ENCODE results near the gene ITGB5. TPM values are rescaled to one million over a fixed set of nuclear protein-coding genes. Genes with fewer than 3 reads are reported as not detected.

ITGB5 gene
- 66.1 and 81.9 TPM in 2 replicates for total RNA-seq
- long read RNA-seq, full-length matches to known transcripts = 5 of 24 reads
- long read RNA-seq, partial matches to known transcripts = 13 of 24 reads
- long read RNA-seq, other reads (novel, unspliced or antisense) = 6 of 24 reads

- Mint-ChIP-seq H3K4me3 (peak within 1 kb of the TSS; percentile 95), H3K27me3 (ENCODE audit: low read depth) (peaks cover 14% of the 10 kb centered on the region), H3K27ac (ENCODE audit: unreplicated experiment) (no peak within 1 kb of the TSS), H3K36me3 (ENCODE audit: low read depth) (no peaks in the 10 kb centered on the region), H3K4me1 (peaks cover 46% of the 10 kb centered on the region), H3K9me3 (no peaks in the 10 kb centered on the region)
- peak; percentile 69 for DNase-seq (ENCODE audit: low read depth, low spot score)
- TF ChIP-seq CTCF (conservative IDR thresholded peaks at IDR 0.05) = no peak
These were observed at the start of gene ITGB5 for GRCh38 chr3:124887177-124887931. TSS of gene ITGB5 (minus strand) at chr3:124887365. CDS start at chr3:124887000, 365 bp downstream.

DNA sequence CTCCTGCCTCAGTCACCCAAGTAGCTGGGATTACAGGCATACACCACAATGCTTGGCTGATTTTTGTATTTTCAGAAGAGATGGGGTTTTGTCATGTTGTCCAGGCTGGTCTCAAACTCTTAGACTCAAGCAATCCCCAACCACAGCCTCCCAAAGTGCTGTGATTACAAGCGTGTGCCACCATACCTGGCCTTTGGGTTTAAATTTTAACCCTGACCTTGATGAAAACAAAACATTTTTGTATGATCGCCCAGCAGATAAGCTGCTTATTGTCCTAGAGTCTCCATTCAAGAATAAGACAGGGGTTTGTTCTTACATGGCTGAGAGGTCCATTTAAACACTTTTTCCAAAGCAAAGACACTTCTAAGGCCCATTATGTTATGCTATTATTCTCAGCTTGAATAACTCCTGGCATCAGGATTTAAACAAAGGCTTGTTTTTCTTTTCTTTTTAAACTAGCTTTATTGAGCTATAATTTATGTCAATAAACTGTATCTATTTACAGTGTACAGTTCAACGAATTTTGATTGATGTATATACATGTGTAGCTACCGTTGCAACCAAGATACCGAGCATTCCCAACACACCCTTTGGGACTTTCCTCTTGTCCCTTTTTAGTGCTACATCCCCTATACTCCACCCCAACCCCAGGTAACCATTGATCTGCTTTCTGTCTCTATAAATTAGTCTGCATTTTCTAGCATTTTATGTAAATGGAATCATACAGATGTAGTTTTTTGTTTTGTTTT is 48.8 kb upstream of the ITGB5 start:
- TF ChIP-seq CTCF (conservative IDR thresholded peaks at IDR 0.05) = no peak
- H3K27ac Mint-ChIP-seq (ENCODE audit: unreplicated experiment) = no peak overlapping the region

GRCh38 chr3:124935264-124935663 is 48.1 kb upstream of the ITGB5 start:
- Mint-ChIP-seq H3K4me1 (peaks cover 6% of the 10 kb centered on the region), H3K36me3 (ENCODE audit: low read depth) (no peaks in the 10 kb centered on the region), H3K27me3 (ENCODE audit: low read depth) (no peaks in the 10 kb centered on the region), H3K27ac (ENCODE audit: unreplicated experiment) (no peak overlapping the region), H3K9me3 (peaks cover 7% of the 10 kb centered on the region), H3K4me3 (no peak overlapping the region)
- DNase-seq (ENCODE audit: low read depth, low spot score) = no peak
- no peak for TF ChIP-seq CTCF (conservative IDR thresholded peaks at IDR 0.05)

More for the DNA sequence above, 48.8 kb upstream of the ITGB5 start:
- Mint-ChIP-seq H3K4me3 (no peak overlapping the region), H3K4me1 (peaks cover 6% of the 10 kb centered on the region), H3K27me3 (ENCODE audit: low read depth) (no peaks in the 10 kb centered on the region), H3K36me3 (ENCODE audit: low read depth) (no peaks in the 10 kb centered on the region), H3K9me3 (peaks cover 7% of the 10 kb centered on the region)
- DNase-seq (ENCODE audit: low read depth, low spot score) = no peak

DNA sequence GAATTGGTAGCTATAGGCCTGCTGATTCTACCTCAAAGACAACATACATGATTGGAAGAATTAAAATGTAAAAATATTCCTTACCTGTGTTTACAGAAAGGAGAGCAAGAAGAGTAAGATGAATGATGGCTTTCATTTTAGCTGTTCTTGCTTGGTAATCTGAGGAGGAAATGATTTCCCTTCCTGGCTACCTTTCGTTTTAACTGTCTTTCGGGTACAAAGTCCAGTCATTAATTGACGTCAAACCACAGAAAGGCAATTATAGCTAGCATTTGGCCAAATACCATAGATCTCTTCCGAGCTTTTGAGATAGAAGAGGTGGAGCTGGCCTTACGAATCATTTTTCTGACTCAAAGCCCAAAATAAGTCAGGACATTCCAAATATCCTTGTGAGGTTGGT is 47.4 kb upstream of the ITGB5 start, which contains the start of gene MUC13:
Gene MUC13 (minus strand): TSS at position 175 of the 400 bp plus-strand sequence. CDS start 39 bp downstream, at position 136.
- H3K9me3 Mint-ChIP-seq = peaks cover 7% of the 10 kb centered on the region
- TF ChIP-seq CTCF (conservative IDR thresholded peaks at IDR 0.05) = no peak
- no peaks in the 10 kb centered on the region for H3K36me3 Mint-ChIP-seq (ENCODE audit: low read depth)
- no peak within 1 kb of the TSS for H3K27ac Mint-ChIP-seq (ENCODE audit: unreplicated experiment)
- H3K4me1 Mint-ChIP-seq = peaks cover 6% of the 10 kb centered on the region
- DNase-seq (ENCODE audit: low read depth, low spot score) = no peak
- H3K4me3 Mint-ChIP-seq = no peak within 1 kb of the TSS
- H3K27me3 Mint-ChIP-seq (ENCODE audit: low read depth) = no peaks in the 10 kb centered on the region

DNA sequence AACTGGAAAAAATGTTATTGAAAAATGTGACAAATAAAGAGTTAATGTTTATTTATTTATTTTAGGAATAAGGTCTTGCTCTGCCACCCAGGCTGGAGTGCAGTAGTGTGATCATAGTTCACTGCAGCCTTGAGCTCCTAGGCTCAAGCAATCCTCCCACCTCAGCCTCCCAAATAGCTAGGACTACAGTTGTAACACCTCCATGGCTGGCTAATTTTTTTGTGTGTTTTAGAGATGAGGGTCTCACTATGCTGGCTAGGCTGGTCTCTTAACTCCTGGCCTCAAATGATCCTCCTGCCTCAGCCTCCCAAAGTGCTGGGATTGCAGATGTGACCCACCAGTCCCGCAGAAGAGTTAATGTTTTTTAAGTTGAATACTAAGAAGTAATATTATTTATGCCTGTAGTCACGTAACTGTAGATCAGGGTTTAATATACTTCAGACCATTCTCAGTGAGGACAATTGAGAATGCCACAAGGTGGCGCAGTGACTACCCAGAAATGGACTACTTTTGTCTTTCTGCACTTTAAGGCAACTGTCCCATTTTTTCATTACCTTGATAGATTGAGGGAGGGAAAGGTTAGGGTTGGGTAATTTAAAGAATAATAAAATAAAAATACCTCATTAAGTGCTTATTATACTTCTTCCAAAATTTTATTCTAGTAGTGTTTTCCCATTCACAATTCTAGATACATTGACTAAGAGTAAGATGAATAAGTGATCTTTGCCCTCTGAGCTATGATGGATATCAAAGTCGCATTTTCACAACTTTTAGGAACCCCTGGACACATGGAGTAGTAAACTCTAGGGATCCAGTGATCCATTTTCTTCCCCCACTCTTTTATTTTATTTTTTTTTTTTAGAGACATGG is 41.4 kb upstream of the ITGB5 start:
- DNase-seq (ENCODE audit: low read depth, low spot score) = peak; percentile 67

More for the DNA sequence above, 41.4 kb upstream of the ITGB5 start:
- Mint-ChIP-seq H3K4me3 (no peak overlapping the region), H3K9me3 (no peaks in the 10 kb centered on the region), H3K27ac (ENCODE audit: unreplicated experiment) (no peak overlapping the region), H3K4me1 (no peaks in the 10 kb centered on the region), H3K27me3 (ENCODE audit: low read depth) (peaks cover 4% of the 10 kb centered on the region), H3K36me3 (ENCODE audit: low read depth) (no peaks in the 10 kb centered on the region)
- peak; percentile 80 for TF ChIP-seq CTCF (conservative IDR thresholded peaks at IDR 0.05)

All from neural crest cell (in vitro differentiated cells).